COLO668 (cell line): ENCODE measurements around the gene DGCR2.
"Not testable (repeated sequence)": the region's sequence is repeated elsewhere in the genome, so short reads cannot be mapped to it uniquely, and the experiment has no call there.

Experiments
- DNase-seq: peaks from one replicate; lab custom pipeline; 2025; ENCODE audit not compliant: unreplicated experiment; lab: John Stamatoyannopoulos, UW

Gene DGCR2

DNA sequence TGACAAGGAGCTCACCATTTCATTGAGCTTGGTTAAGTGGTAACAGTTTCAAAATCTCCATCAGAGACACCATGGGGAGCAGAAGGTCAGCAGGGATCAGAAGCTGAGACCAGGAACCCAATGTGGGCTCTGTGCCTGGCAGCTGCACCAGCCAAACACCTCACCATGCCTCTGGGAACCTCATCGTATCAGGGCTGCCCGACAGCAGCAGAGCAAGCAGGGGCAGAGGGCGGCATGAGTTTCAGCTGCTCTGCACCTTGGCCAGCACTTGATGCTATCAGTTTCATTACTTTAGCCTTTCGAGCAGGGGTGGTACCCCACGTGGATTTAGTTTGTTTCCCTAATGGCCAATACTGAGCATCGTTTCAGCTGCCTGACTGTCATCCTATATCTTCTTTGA is 77.8 kb downstream of the DGCR2 start:
- DNase-seq: no peak

DNA sequence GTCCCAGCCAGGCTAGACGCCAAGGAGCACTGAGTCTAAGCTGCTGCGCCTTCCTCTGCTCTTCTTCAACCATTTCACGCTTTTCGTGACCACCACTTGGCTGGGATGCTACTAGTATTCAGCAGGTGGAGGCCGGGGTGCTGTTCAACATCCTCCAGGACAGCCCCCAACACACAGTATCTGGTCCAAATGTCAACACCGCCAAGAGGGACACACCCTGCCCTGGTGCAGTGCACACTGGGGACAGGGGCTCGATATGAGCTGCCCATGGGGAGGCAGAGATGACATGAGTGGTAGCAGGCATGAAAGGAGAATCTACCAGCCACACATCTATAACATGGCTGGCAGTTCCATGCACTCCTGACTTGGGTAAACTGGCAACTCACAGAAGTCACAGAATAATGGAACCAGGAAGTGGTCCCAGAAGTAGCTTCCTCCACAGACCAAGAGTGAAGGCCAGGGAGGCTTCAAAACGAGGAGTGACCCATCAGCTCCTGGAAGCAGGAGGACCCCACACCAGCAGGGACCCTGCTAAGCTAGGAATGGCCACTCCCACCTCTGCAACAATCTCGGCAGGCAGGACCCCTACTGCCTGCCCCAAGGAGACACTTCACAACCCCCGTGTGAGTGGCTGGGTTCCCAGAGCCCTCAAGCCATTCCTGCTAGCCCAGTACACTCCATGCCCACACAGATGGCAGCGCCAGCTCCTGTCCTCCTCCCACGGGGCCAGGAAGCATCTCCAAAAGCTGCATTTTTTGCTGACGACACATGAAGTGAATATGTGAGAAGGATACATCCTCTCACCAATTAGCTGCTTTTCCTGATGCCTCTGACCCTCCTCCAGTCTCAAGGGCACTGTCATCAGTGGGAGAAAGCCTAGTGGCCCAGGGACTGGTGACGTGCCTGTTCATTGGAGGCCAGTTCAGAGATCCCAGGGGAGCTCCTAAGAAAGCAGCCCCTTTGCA is 78.8 kb downstream of the DGCR2 start:
- DNase-seq: no peak

DNA sequence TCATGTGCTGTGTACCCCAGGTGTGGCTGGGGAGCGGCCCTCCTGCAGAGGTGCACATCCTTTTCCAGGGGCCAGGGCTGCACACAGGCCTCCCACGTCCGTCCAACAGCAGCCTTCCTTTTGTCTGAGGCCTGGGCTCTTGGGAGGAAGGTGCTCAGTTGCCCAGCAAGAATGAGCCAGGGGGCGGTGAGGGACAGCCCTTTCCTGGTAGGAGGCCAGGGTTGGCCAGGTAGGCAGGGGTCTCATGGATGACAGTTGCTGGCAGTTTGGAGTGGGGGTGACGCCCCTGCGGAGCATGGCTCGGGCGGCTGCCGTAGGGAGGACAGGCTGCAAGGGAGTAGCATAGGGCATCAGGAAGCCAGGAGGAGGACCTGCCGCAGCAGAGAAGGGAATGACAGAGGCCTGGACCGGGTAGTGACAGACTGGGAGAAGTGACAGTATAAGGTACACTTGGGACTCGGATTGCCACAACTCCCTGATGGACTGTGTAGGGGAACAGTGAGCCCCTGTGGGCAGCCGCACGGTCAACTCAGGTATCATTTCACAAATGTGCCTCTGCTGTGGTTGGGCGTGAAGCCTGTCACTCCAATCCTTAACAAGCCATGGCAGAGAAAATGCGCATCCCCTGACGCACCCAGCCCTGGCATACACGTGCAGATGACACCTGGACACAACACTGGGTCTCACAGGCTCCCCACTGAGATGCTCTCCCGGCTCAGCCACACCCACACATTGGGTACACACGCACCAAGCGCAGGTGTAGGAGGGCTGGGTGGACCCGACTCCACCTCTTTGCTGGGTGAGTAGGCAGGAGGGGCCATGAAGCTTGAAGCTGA is 79.7 kb downstream of the DGCR2 start:
- DNase-seq: peak; percentile 71

DNA sequence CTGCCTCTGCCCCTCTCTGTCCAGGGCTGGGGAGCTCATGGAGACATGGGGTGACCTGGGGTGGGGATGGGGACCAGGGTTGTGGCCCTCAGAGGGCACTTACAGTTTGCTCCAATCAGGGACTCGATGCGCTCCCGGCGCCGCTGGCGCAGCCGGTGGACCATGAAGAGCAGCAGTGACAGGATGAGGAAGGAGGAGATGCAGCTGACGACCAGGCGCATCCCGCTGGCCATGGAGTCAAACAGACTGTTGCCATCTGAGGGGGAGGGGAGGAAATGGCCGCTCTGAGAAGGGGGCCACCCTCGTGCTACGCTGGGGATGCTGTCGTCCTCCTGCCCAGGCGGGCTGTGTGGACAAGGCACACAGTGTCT is 80.5 kb downstream of the DGCR2 start:
- DNase-seq: no peak

DNA sequence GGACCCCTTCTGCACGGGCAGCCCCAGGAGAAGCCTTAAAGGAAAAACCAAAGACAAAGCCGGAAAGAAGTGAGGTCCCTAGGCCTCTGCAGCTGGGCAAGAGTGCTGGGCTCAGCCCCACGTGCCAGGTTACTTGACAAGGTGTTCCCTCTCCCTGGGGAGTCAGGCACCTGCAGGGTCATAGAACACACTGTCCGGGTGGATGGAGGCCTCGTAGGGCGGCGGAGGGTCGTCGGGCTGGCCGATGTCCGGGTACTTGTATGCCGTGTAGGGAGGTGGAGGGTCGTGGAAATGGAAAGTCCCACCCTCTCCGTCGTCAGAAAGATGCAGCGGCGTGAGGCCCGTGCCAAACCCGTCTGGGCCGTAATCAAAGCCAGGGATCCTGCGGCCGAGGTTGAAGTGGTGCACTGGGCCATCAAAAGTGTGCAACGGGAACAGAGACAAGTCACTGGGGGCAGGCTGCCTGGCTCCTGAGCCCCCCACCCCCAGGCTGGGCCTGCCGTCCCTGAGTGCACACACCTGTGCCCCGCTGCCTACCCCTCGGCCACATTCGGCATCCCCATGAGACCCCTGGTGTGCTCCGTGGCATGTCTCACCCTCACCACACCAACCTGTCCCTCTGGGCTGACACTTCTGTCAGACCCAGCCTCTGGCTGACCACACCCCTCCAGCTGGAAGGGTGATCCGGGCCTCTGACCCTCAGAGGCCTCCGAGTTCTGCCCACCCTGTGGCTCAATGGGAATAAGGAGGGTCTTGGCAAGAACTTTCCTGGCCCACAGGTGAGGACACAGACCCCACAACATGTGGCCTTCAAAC is 81.1 kb downstream of the DGCR2 start:
- no peak for DNase-seq

GRCh38 chr22:19040391-19040861 is 81.8 kb downstream of the DGCR2 start:
- no peak for DNase-seq

DNA sequence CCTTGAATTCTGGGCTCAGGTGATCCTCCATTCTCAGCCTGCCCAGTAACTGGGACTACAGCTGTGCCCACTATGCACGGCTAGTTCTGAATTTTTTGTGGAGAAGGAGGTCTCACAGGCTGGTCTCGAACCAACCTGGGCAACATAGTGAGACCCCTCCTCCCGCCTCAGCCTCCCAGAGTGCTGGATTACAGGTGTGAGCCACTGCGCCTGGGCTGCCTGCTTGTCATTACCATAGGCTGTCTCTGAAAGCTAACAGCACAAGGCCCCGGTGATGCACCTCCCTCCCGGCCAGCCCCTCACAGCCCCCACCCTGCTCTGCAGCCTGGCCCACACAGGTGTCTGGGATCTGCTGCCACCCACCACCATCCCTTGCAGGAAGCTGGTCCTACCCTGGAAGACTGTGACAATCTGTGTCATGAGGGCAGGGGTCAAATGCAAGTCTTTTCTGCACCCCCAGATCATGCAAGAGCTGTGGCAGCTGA is 82.4 kb downstream of the DGCR2 start:
- DNase-seq: no peak

DNA sequence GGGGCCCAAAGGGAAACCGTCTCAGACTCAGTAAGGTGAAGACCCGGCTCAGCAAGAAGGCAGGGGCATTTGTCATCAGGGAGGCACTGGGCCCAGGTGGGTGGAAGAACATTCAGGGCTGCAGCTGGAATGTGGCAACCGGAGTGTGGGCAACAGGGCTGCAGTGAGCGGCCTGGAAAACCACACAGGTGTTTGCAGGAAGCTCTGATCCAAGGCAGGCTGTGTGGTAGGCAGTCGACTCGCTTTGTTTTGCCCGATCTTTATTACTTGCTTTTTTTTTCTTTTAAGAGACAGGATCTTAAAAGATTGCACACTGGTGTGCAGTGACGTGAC is 82.8 kb downstream of the DGCR2 start:
- no peak for DNase-seq

- no peak for DNase-seq
Observed at GRCh38 chr22:19038728-19039447, 83.3 kb downstream of the DGCR2 start.

DNA sequence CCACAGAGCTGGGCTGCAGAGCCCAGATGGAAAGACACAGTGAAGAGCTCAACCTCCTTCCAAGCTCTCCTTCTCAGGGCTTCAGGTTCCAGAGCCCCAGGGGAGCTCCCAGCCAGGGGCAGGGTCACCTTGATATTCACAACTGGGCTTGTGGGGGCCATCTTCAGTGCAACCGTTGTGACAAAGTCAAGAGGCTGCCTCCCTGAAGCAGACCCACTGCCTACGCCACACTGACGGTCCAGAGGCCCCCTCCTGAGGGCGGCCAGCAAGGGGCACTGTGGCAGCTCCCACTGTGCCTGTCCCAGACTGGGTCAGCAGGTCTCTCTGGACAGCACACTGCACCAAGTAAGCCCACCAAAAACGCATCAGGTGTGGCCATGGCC is 84.1 kb downstream of the DGCR2 start:
- DNase-seq: no peak

- no peak for DNase-seq
Observed at GRCh38 chr22:19037282-19038163, 84.7 kb downstream of the DGCR2 start.

DNA sequence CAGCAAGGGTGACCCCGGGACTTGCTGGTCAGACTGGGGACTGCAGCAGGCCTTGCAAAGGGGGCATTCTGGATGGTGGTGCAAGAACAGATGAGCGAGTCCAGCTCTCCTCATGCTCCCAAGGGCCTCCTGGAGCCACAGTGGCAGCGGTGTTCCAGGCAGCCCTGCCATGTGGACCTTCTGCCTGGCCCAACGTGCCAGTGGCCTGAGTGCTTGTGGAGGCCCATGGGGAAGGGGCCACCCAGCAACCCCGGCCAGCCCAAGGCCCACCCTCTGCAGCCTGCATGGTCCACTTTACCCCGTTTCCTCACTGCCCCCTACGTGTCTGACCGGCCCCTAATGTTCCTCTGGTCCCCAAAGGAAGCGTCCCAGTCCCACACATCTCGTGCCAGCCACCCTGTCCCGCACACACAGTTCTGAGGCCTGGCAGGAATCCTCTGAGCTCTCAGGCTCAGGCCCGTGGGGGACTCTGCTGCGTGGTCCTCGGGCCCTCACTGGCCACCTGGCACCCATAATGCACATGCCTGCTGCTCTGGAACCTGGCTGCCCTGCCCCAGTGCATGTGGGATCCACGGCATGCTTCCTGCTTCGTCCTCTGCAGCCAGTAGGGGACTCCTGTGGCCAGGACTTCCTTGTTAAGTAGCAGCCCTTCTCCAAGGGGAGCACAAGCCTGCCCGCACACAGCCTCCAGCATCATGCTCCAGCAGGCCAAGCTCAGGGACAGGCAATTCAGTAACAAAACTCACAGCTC is 85.5 kb downstream of the DGCR2 start:
- DNase-seq: no peak

- DNase-seq: no peak
Observed at GRCh38 chr22:19036229-19036522, 86.0 kb downstream of the DGCR2 start.

- DNase-seq: no peak
Observed at GRCh38 chr22:19035474-19036228, 86.6 kb downstream of the DGCR2 start.

- DNase-seq: not testable (repeated sequence)
Observed at GRCh38 chr22:19035126-19035473, 87.1 kb downstream of the DGCR2 start.

GRCh38 chr22:19034724-19035120 is 87.5 kb downstream of the DGCR2 start:
- DNase-seq: not testable (repeated sequence)

DNA sequence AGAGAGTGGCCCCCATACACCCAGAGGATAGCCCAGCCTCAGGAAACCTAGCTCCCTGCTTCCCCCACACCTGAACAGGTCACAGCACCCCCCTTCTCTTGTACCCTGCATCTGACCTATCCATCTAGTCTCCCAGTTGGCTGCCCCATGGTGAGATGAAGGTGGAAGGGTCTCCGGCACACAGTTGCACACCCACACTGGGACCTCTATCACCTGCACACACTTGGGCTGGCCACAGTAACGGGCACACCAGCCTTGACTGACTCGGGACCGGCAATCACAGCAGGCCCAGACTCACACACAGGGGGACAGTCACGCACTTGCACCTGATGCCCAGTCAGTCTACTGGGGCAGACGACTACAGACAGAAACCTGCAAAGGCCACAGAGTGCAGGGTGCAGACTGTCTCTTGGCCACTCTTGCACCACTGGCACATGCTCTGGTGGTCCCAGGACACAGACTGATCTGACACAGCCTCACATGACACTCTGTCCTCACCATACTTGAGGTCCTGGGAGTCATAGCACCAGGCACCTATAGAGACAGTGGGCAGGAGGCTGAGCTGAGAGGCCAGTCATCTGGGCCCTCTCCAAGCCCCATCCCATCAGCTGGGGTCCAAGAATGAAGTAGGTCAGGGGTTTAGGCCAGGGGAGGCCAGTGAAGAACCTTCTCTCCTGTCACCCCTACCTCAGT is 88.0 kb downstream of the DGCR2 start:
- not testable (repeated sequence) for DNase-seq

DNA sequence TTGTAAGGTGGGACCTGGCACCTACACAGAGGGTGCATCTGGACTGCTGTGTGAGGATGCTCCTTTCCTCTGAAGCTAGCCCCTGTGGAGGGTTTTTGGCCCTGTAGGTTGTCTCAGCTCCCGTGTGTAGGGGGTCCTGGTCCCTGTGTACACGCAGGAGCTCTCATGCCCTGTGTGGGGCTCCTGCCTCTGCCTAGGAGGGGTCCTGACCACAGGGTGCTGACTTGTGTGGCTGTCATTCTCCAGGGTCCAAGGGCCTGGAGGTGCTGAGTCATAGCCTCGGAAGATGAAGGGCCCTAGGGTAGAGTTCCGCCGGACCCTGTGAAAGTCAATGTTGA is 88.7 kb downstream of the DGCR2 start:
- DNase-seq: not testable (repeated sequence)
